Measurements from ENCODE around the gene DYNLT4. TPM values are rescaled to one million over a fixed set of nuclear protein-coding genes. Genes with fewer than 3 reads are reported as not detected.

The DYNLT4 gene
- total and polyA plus RNA-seq, 2 of the 13 experiments (the other 11 are each of a cell fraction or from before 2014, with no cell fraction given), result 0.77 TPM; not detected in 1

GRCh38 chr1:44827197-44828002 is 20.2 kb upstream of the DYNLT4 start (continued):
- TF ChIP-seq, protein P1, sequence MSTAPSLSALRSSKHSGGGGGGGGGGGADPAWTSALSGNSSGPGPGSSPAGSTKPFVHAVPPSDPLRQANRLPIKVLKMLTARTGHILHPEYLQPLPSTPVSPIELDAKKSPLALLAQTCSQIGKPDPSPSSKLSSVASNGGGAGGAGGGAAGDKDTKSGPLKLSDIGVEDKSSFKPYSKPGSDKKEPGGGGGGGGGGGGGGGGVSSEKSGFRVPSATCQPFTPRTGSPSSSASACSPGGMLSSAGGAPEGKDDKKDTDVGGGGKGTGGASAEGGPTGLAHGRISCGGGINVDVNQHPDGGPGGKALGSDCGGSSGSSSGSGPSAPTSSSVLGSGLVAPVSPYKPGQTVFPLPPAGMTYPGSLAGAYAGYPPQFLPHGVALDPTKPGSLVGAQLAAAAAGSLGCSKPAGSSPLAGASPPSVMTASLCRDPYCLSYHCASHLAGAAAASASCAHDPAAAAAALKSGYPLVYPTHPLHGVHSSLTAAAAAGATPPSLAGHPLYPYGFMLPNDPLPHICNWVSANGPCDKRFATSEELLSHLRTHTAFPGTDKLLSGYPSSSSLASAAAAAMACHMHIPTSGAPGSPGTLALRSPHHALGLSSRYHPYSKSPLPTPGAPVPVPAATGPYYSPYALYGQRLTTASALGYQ (CRISPR knock-in tag; IDR thresholded peaks at IDR 0.05), result no peak
- TF ChIP-seq ZFX (CRISPR knock-in tag; IDR thresholded peaks at IDR 0.05; ENCODE audit: low read depth) (peak; percentile 59), ZNF597 (CRISPR knock-in tag; IDR thresholded peaks at IDR 0.05) (no peak), ZBTB38 (CRISPR knock-in tag; IDR thresholded peaks at IDR 0.05) (no peak; the same call in 1 of the 2 replicates), ZNF33A (CRISPR knock-in tag; IDR thresholded peaks at IDR 0.05; ENCODE audit: borderline replicate concordance) (no peak), RELA (CRISPR knock-in tag; IDR thresholded peaks at IDR 0.05) (no peak), IRF9 (CRISPR knock-in tag; IDR thresholded peaks at IDR 0.05; ENCODE audit: borderline replicate concordance) (no peak), NCOA2 (CRISPR knock-in tag; IDR thresholded peaks at IDR 0.05) (peak; percentile 39; the same call in 1 of the 2 replicates), PHF20 (CRISPR knock-in tag; IDR thresholded peaks at IDR 0.05) (0 out of 2 replicates have a peak, but pooled peaks have one; percentile 19), KAT2B (IDR thresholded peaks at IDR 0.05; ENCODE audit: borderline replicate concordance, low read depth, low read length) (no peak), ZNF761 (CRISPR knock-in tag; conservative IDR thresholded peaks at IDR 0.05) (no peak), ZNF383 (CRISPR knock-in tag; IDR thresholded peaks at IDR 0.05; ENCODE audit: borderline replicate concordance) (no peak), ZNF878 (CRISPR knock-in tag; IDR thresholded peaks at IDR 0.05) (no peak), CBFB (CRISPR knock-in tag; IDR thresholded peaks at IDR 0.05) (no peak), KDM3A (CRISPR knock-in tag; IDR thresholded peaks at IDR 0.05; ENCODE audit: low read depth) (no peak; the same call in 1 of the 2 replicates), KDM5B (CRISPR knock-in tag; IDR thresholded peaks at IDR 0.05; ENCODE audit: borderline replicate concordance) (peak; percentile 73), ZNF740 (CRISPR knock-in tag; IDR thresholded peaks at IDR 0.05) (no peak)
- TF ChIP-seq, protein P2, sequence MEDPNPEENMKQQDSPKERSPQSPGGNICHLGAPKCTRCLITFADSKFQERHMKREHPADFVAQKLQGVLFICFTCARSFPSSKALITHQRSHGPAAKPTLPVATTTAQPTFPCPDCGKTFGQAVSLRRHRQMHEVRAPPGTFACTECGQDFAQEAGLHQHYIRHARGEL (CRISPR knock-in tag; IDR thresholded peaks at IDR 0.05), result no peak
- TF ChIP-seq, protein P3, sequence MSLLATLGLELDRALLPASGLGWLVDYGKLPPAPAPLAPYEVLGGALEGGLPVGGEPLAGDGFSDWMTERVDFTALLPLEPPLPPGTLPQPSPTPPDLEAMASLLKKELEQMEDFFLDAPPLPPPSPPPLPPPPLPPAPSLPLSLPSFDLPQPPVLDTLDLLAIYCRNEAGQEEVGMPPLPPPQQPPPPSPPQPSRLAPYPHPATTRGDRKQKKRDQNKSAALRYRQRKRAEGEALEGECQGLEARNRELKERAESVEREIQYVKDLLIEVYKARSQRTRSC (CRISPR knock-in tag; IDR thresholded peaks at IDR 0.05; ENCODE audit: low read depth), result no peak
- TF ChIP-seq, protein P4, sequence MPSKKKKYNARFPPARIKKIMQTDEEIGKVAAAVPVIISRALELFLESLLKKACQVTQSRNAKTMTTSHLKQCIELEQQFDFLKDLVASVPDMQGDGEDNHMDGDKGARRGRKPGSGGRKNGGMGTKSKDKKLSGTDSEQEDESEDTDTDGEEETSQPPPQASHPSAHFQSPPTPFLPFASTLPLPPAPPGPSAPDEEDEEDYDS (CRISPR knock-in tag; IDR thresholded peaks at IDR 0.05), result peak; percentile 68; the same call in 1 of the 2 replicates
- TF ChIP-seq, protein P5, sequence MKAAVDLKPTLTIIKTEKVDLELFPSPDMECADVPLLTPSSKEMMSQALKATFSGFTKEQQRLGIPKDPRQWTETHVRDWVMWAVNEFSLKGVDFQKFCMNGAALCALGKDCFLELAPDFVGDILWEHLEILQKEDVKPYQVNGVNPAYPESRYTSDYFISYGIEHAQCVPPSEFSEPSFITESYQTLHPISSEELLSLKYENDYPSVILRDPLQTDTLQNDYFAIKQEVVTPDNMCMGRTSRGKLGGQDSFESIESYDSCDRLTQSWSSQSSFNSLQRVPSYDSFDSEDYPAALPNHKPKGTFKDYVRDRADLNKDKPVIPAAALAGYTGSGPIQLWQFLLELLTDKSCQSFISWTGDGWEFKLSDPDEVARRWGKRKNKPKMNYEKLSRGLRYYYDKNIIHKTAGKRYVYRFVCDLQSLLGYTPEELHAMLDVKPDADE (CRISPR knock-in tag; IDR thresholded peaks at IDR 0.05), result no peak
